SK-N-SH (cell line): Measurements from ENCODE around the gene MYO15B. TPM values are rescaled to one million over a fixed set of nuclear protein-coding genes. Genes with fewer than 3 reads are reported as not detected.

Experiments used
- CTCF ChIA-PET: fragments of 300-600, 350-600 bp; formaldehyde crosslinking; extraction: SDS; loops from one replicate; lab custom pipeline; 2021; lab: Yijun Ruan, JAX
- POLR2A ChIA-PET: fragments of 350-600 bp; sonication (Branson Sonifier 250); formaldehyde crosslinking; extraction: SDS; loops from one replicate; lab custom pipeline; 2020; ENCODE audit warnings: antibody characterized with exemption, inconsistent platforms; lab: Yijun Ruan, JAX
- DNase-seq: peaks from one replicate; pipeline ENCODE4 v3.0.0; 2012
- H2AFZ ChIP-seq: fragments of 200-600 bp; sonication (generic); 2 replicates; pipeline ENCODE4 v1.8.1; 2016; ENCODE audit warnings: antibody characterized with exemption, mild to moderate bottlenecking, low read depth
- H3F3A ChIP-seq: fragments of 200-600 bp; sonication (generic); replicated peaks from 2 replicates; pipeline ENCODE3; 2016; ENCODE audit warnings: antibody characterized with exemption, mild to moderate bottlenecking; ENCODE audit not compliant: insufficient read depth
- H3K27ac ChIP-seq, 2 experiments: fragments of 200-500 bp in 1 of 2; fragments of 200-600 bp in 1 of 2; sonication (Bioruptor generic) in 1 of 2; sonication (generic), shearing (Covaris generic) in 1 of 2; 2 replicates each; pipeline versions ENCODE4 v1.5.1 to v1.6.1; 2014 to 2016; ENCODE audit warnings: low read depth in 2 of 2, inconsistent platforms in 1 of 2, low read length in 1 of 2, mild to moderate bottlenecking in 1 of 2, mixed read lengths in 1 of 2
- H3K27me3 ChIP-seq: fragments of 200-600 bp; sonication (generic), shearing (Covaris generic); 2 replicates; pipeline ENCODE4 v1.6.1; 2016; ENCODE audit warnings: mixed run types; ENCODE audit not compliant: insufficient read depth
- H3K36me3 ChIP-seq, 2 experiments: fragments of 200-500 bp in 1 of 2; fragments of 200-600 bp in 1 of 2; sonication (Bioruptor generic) in 1 of 2; sonication (generic) in 1 of 2; replicated peaks in 1 of 2; 2 replicates each; pipeline versions ENCODE3 to v1.5.1; 2014 to 2016; ENCODE audit warnings: low read length in 1 of 2, mild to moderate bottlenecking in 1 of 2; ENCODE audit not compliant: insufficient read depth in 2 of 2, control insufficient read depth in 1 of 2
- H3K4me1 ChIP-seq, 2 experiments: fragments of 200-500 bp in 1 of 2; fragments of 200-600 bp in 1 of 2; sonication (Bioruptor generic) in 1 of 2; sonication (generic), shearing (Covaris generic) in 1 of 2; 2 replicates each; pipeline versions ENCODE4 v1.5.1 to v1.6.1; 2014 to 2016; ENCODE audit warnings: low read depth in 1 of 2, low read length in 1 of 2, mixed run types in 1 of 2; ENCODE audit not compliant: insufficient read depth in 2 of 2, control insufficient read depth in 1 of 2
- H3K4me2 ChIP-seq: fragments of 200-600 bp; sonication (generic), shearing (Covaris generic); 2 replicates; pipeline ENCODE4 v1.6.1; 2017; ENCODE audit warnings: mixed run types
- H3K4me3 ChIP-seq, 2 experiments: fragments of 200-500 bp in 1 of 2; fragments of 200-600 bp in 1 of 2; sonication (Bioruptor generic) in 1 of 2; sonication (generic), shearing (Covaris generic) in 1 of 2; 2 replicates each; pipeline versions ENCODE4 v1.5.1 to v1.8.1; 2014 to 2016; ENCODE audit warnings: low read depth in 2 of 2, inconsistent platforms in 1 of 2, low read length in 1 of 2, mild to moderate bottlenecking in 1 of 2, mixed read lengths in 1 of 2, moderate library complexity in 1 of 2
- H3K79me2 ChIP-seq: fragments of 200-600 bp; sonication (generic); 2 replicates; pipeline ENCODE4 v1.8.1; 2017; ENCODE audit warnings: mild to moderate bottlenecking; ENCODE audit not compliant: insufficient read depth
- H3K9ac ChIP-seq: fragments of 200-600 bp; sonication (generic); 2 replicates; pipeline ENCODE4 v1.6.1; 2017; ENCODE audit warnings: mixed run types
- H3K9me2 ChIP-seq: fragments of 200-600 bp; sonication (generic); 2 replicates; pipeline ENCODE4 v1.6.1; 2017; ENCODE audit warnings: mixed run types
- H3K9me3 ChIP-seq: fragments of 200-600 bp; sonication (generic); 2 replicates; pipeline ENCODE4 v1.6.1; 2017; ENCODE audit warnings: mixed run types, mild to moderate bottlenecking, moderate library complexity
- H4K20me1 ChIP-seq: fragments of 200-600 bp; sonication (generic); 2 replicates; pipeline ENCODE4 v1.6.1; 2017; ENCODE audit warnings: mild to moderate bottlenecking, mixed run types; ENCODE audit not compliant: insufficient read depth
- CHD2 ChIP-seq: fragments of 150-350 bp; IDR thresholded peaks from 2 replicates; pipeline ENCODE4 v1.6.1; 2018; ENCODE audit warnings: low read length; ENCODE audit not compliant: partially characterized antibody
- FOSL2 ChIP-seq: IDR thresholded peaks from 2 replicates; pipeline ENCODE4 v1.4.0; 2012; ENCODE audit warnings: low read depth, mild to moderate bottlenecking, moderate library complexity, borderline replicate concordance
- FOXJ3 ChIP-seq: sonication (generic); formaldehyde crosslinking; IDR thresholded peaks from 2 replicates; pipeline ENCODE4 v1.5.1; 2020; ENCODE audit warnings: mild to moderate bottlenecking, missing genetic modification reagents
- FOXM1 ChIP-seq: IDR thresholded peaks from 2 replicates; pipeline ENCODE4 v1.4.0; 2012; ENCODE audit warnings: low read depth, mild to moderate bottlenecking
- GABPA ChIP-seq: IDR thresholded peaks from 2 replicates; pipeline ENCODE4 v1.4.0; 2012; ENCODE audit warnings: low read depth, mild to moderate bottlenecking
- JUND ChIP-seq: IDR thresholded peaks from 2 replicates; pipeline ENCODE4 v1.4.0; 2012
- NRF1 ChIP-seq: IDR thresholded peaks from 2 replicates; pipeline ENCODE4 v1.6.1; 2012; ENCODE audit warnings: low read depth, mild to moderate bottlenecking, low read length
- POLR2AphosphoS5 ChIP-seq: IDR thresholded peaks from 2 replicates; pipeline ENCODE4 v1.6.1; 2012; ENCODE audit warnings: low read depth, low read length
- RAD21 ChIP-seq: IDR thresholded peaks from 2 replicates; pipeline ENCODE4 v1.6.1; 2012; ENCODE audit warnings: mild to moderate bottlenecking, low read length
- RFX5 ChIP-seq: IDR thresholded peaks from 2 replicates; pipeline ENCODE4 v1.6.1; 2012; ENCODE audit warnings: mild to moderate bottlenecking, improper control_type of control experiment, low read length
- SIN3A ChIP-seq: IDR thresholded peaks from 2 replicates; pipeline ENCODE4 v1.6.1; 2012; ENCODE audit warnings: low read depth, mild to moderate bottlenecking, low read length, moderate library complexity, borderline replicate concordance
- SMC3 ChIP-seq: IDR thresholded peaks from 2 replicates; pipeline ENCODE4 v1.6.1; 2012; ENCODE audit warnings: low read depth, low read length, improper control_type of control experiment
- TAF1 ChIP-seq: IDR thresholded peaks from 2 replicates; pipeline ENCODE4 v1.6.1; 2012; ENCODE audit warnings: low read depth, mild to moderate bottlenecking, low read length, moderate library complexity, borderline replicate concordance
- TEAD4 ChIP-seq: IDR thresholded peaks from 2 replicates; pipeline ENCODE4 v1.4.0; 2012; ENCODE audit warnings: mild to moderate bottlenecking, borderline replicate concordance; ENCODE audit not compliant: insufficient read depth
- WGBS: methylation state at CpG from one replicate; pipeline ENCODE4 v1.1.6; 2017; ENCODE audit warnings: low lambda C conversion rate; 5-methylcytosine and 5-hydroxymethylcytosine counted together
- polyA plus RNA-seq, 3 experiments: library from polyadenylated mRNA; depleted of rRNA; stranded (reverse); fragments of >200 nt; gene quantifications; 2 replicates each; pipeline ENCODE4 v1.2.3, GENCODE V29; 2012
- TF ChIP-seq, protein P1 (sequence below): fragments of 200-600 bp; sonication (generic); IDR thresholded peaks from 2 replicates; pipeline ENCODE4 v1.6.1; 2017; ENCODE audit warnings: antibody characterized with exemption, mild to moderate bottlenecking, moderate library complexity

MYO15B gene
- polyA plus RNA-seq, 1 of the 3 experiments (the other 2 are of a cell fraction): 10.3 TPM

DNA sequence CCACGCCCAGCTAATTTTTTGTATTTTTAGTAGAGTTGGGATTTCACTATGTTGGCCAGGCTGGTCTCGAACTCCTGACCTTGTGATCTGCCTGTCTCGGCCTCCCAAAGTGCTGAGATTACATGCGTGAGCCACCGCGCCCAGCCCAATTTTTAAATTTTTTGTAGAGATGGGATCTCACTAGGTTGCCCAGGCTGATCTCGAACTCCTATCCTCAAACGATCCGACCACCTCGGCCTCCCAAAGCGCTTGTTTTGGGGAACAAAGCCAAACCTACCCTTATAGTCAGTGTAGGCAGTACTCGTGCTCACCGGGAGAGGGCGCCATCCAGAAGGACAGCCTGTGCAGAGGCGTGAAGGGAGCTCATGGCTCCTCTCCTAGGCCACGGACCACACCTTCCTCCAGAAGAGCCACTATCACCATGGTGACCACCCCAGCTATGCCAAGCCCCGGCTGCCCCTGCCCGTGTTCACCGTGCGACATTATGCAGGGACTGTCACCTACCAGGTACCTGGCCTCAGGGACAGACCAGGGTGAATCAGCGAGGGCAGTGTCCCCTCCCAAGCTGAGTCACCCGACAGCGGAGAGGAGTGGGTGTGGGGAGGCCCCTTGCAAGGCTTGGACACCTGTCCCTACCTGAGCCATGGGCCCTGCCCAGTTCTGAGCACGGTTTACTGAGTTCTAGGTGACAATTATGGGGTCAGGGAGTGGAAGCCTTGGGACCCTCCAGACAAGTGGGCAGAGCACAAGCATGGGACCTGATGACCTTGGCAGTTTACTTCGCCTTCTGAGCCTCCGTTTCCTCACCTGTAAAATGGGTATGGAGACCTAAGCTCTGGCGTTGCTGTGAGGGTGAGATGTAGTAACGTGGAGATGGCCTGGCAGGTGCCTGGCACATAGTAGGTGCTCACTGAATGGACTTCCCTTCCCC is 13.7 kb downstream of the MYO15B start:
- WGBS: 53% methylated on average over 28 of the region's 28 CpGs
- POLR2A ChIA-PET: interaction anchor here (0.5 kb wide), 1 partner anchor 555 kb away, joined by 3 read pairs; no protein-coding TSS in a partner anchor
- H3K4me3 ChIP-seq: no peak overlapping the region

DNA sequence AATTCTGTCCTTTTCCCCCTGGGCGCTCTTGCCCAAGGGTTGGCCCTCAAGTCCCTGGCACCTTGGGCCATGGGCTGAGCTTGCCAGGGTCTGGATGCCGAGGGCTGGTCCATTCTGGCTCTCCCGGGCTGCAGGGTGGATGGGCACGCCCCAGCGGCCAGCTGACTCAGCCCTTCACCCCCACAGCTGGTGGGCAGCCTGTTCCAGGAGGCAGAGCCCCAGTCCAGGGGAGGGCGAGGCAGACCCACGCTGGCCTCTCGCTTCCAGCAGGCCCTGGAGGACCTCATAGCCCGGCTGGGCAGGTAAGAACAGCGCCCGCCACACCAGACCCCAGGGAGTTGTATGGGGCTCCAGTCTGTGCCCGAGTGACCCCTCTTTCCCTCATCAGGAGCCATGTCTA is 15.0 kb downstream of the MYO15B start:
- CTCF ChIA-PET: interaction anchor here (0.9 to 8.9 kb wide), 11 partner anchors 11 to 225 kb away, joined by 3 to 103 read pairs (median 35); partner anchors contain the start of genes SMIM5 and TSEN54

More for the DNA sequence above, 13.7 kb downstream of the MYO15B start:
- no peak overlapping the region for H2AFZ ChIP-seq
- TF ChIP-seq GABPA (no peak), FOXJ3 (CRISPR knock-in tag) (peak; percentile 24; the same call in 1 of the 2 replicates), POLR2AphosphoS5 (no peak), TAF1 (no peak), NRF1 (no peak), FOSL2 (no peak), SMC3 (peak; percentile 41; the same call in 1 of the 2 replicates), JUND (no peak), RAD21 (peak; percentile 41), FOXM1 (no peak)
- TF ChIP-seq, protein P1, sequence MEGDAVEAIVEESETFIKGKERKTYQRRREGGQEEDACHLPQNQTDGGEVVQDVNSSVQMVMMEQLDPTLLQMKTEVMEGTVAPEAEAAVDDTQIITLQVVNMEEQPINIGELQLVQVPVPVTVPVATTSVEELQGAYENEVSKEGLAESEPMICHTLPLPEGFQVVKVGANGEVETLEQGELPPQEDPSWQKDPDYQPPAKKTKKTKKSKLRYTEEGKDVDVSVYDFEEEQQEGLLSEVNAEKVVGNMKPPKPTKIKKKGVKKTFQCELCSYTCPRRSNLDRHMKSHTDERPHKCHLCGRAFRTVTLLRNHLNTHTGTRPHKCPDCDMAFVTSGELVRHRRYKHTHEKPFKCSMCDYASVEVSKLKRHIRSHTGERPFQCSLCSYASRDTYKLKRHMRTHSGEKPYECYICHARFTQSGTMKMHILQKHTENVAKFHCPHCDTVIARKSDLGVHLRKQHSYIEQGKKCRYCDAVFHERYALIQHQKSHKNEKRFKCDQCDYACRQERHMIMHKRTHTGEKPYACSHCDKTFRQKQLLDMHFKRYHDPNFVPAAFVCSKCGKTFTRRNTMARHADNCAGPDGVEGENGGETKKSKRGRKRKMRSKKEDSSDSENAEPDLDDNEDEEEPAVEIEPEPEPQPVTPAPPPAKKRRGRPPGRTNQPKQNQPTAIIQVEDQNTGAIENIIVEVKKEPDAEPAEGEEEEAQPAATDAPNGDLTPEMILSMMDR: peak; percentile 92
- no peaks in the 10 kb centered on the region for H3K4me1 ChIP-seq
- H3F3A ChIP-seq: no peaks in the 10 kb centered on the region
- H3K9me3 ChIP-seq: no peaks in the 10 kb centered on the region
- H3K27me3 ChIP-seq: no peaks in the 10 kb centered on the region
- CTCF ChIA-PET: interaction anchor here (0.5 to 8.9 kb wide), 40 partner anchors 10 to 471 kb away, joined by 3 to 103 read pairs (median 4); partner anchors contain the start of genes GALK1, RECQL5, SAP30BP and SMIM5
- no peaks in the 10 kb centered on the region for H3K36me3 ChIP-seq
- H3K9ac ChIP-seq: no peak overlapping the region
- no peaks in the 10 kb centered on the region for H3K79me2 ChIP-seq
- DNase-seq: peak; percentile 83
- H3K9me2 ChIP-seq: no peaks in the 10 kb centered on the region
- H3K4me2 ChIP-seq: no peak overlapping the region
- no peak overlapping the region for H3K27ac ChIP-seq
- H4K20me1 ChIP-seq: no peaks in the 10 kb centered on the region

More for the DNA sequence above, 15.0 kb downstream of the MYO15B start:
- no peak overlapping the region for H3K9ac ChIP-seq
- POLR2A ChIA-PET: interaction anchor here (0.6 to 0.7 kb wide), 2 partner anchors 17 to 41 kb away, joined by 3 read pairs; no protein-coding TSS in a partner anchor
- no peak for DNase-seq
- no peak overlapping the region for H3K4me3 ChIP-seq
- H4K20me1 ChIP-seq: no peaks in the 10 kb centered on the region
- no peak overlapping the region for H3K4me2 ChIP-seq
- no peaks in the 10 kb centered on the region for H3K9me2 ChIP-seq
- no peaks in the 10 kb centered on the region for H3K36me3 ChIP-seq
- no peaks in the 10 kb centered on the region for H3K4me1 ChIP-seq
- no peaks in the 10 kb centered on the region for H3K79me2 ChIP-seq
- H3K27ac ChIP-seq: no peak overlapping the region
- TF ChIP-seq CHD2 (no peak), GABPA (no peak), SIN3A (no peak), NRF1 (no peak), FOXJ3 (CRISPR knock-in tag) (no peak), RFX5 (no peak), TAF1 (no peak), TEAD4 (no peak)
- TF ChIP-seq, protein P1: no peak
- no peak overlapping the region for H2AFZ ChIP-seq
- 83% methylated on average over 12 of the region's 12 CpGs for WGBS
- no peaks in the 10 kb centered on the region for H3F3A ChIP-seq
- no peaks in the 10 kb centered on the region for H3K9me3 ChIP-seq
- H3K27me3 ChIP-seq: no peaks in the 10 kb centered on the region
